OCI-LY1 (cell line): ENCODE results near the gene GUCA2A.

Source experiments
- EZH2 ChIP-seq: fragments of 200-600 bp; sonication (generic), shearing (Covaris generic); IDR thresholded peaks from 2 replicates; pipeline ENCODE4 v1.8.0; 2017; ENCODE audit warnings: borderline replicate concordance, mixed run types, mild to moderate bottlenecking, antibody characterized with exemption, low read length, moderate library complexity, mixed read lengths
- TF ChIP-seq, protein P1 (sequence below): fragments of 200-600 bp; sonication (generic), shearing (Covaris generic); IDR thresholded peaks from 2 replicates; pipeline ENCODE4 v1.5.1; 2017; ENCODE audit warnings: mild to moderate bottlenecking, antibody characterized with exemption, low read length, moderate library complexity, mixed read lengths

- TF ChIP-seq, protein P1, sequence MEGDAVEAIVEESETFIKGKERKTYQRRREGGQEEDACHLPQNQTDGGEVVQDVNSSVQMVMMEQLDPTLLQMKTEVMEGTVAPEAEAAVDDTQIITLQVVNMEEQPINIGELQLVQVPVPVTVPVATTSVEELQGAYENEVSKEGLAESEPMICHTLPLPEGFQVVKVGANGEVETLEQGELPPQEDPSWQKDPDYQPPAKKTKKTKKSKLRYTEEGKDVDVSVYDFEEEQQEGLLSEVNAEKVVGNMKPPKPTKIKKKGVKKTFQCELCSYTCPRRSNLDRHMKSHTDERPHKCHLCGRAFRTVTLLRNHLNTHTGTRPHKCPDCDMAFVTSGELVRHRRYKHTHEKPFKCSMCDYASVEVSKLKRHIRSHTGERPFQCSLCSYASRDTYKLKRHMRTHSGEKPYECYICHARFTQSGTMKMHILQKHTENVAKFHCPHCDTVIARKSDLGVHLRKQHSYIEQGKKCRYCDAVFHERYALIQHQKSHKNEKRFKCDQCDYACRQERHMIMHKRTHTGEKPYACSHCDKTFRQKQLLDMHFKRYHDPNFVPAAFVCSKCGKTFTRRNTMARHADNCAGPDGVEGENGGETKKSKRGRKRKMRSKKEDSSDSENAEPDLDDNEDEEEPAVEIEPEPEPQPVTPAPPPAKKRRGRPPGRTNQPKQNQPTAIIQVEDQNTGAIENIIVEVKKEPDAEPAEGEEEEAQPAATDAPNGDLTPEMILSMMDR, result no peak
- TF ChIP-seq EZH2, result no peak
Measured at GRCh38 chr1:42138586-42138985, 26.0 kb downstream of the GUCA2A start.
